GM18858 (cell line): ENCODE data around the gene OGDH.
"Not testable (repeated sequence)": the region's sequence is repeated elsewhere in the genome, so short reads cannot be mapped to it uniquely, and the experiment has no call there.

Experiments
- ATAC-seq: cut with Tn5 transposase; IDR thresholded peaks from one replicate; pipeline ENCODE4 v1.9.1; 2021; ENCODE audit not compliant: unreplicated experiment

OGDH gene

DNA sequence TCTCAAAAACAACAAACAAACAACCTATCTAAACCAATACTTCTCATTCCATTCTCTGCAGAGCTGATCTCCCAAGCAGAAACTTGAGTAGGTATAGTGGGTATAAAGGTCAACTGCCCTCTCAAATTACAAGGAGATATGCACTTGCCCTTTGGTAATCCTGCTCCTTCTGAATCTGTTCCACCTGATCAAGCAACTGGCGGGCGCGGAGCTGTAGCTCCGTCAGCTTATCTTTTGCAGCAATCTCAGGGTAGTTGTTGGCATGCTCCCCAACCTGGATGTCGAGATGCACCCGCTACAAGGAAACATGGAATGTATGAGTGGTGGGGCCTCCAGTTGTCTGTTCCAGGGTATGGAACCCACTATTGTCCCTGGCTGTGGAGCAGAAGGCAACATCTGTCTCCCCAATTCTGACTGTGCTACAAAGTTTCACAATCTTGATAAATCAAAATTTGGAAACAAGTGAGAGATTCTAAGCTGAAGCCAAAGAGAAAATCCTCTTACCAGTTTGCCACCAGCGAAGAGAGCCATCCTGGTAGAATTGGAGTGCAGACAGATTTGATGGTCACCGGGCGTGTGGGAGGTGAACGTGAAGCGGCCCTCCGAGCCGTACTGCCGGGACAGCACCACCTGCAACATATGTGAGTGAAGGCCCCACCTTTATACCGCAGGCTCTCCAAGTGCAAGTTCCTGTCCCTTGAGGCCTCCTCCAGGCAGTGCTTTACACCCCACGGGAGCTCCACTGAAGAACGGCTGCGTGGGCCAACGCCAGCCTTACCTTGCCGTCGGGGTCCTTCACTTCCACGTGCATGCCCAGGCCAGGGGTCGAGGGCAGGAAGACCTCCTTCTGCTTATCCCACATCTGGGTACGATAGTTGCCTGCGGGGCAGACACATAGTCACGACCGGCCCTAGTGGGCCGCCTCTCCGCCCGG is 25.2 kb upstream of the OGDH start:
- ATAC-seq: peak; percentile 25

DNA sequence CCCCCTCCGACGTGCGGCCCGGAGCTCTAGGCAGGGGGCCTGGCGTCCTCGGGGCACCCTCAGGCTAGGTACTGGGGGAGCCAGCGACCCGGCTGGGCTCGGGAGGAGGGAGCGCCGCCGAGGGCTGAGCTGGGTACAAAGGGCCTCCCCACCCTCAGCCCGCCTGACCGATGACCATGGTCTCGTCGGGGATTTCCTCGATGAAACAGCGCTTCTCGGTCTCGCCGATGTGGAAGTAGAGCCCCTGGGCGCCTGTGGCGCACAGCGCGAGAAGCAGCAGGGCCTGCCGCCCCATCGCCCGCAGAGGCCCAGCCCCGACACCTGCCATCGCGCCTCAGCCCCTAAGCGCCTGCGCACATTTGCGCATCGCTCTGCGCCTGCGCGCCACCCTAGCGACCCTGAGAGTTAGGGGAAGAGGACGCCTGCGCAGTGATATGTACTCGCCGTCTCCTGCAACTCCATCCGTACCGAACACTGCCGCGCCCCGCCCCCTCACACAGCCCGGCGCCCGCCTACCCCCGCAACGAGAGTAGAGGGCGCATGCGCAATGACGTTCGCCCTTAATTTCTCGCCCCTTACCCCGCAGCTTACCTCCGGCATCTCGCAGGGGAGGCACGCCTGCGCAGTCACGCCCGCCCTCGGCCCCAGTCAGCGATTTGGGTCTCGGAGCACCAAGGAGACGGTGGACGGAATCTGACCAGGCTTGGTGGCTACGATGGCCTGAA is 24.4 kb upstream of the OGDH start, which contains the start of gene TMED4:
TMED4 (minus strand) TSS at position 353 of the 725 bp plus-strand sequence; CDS start at position 328, 25 bp downstream.
- peak; percentile 75 for ATAC-seq

DNA sequence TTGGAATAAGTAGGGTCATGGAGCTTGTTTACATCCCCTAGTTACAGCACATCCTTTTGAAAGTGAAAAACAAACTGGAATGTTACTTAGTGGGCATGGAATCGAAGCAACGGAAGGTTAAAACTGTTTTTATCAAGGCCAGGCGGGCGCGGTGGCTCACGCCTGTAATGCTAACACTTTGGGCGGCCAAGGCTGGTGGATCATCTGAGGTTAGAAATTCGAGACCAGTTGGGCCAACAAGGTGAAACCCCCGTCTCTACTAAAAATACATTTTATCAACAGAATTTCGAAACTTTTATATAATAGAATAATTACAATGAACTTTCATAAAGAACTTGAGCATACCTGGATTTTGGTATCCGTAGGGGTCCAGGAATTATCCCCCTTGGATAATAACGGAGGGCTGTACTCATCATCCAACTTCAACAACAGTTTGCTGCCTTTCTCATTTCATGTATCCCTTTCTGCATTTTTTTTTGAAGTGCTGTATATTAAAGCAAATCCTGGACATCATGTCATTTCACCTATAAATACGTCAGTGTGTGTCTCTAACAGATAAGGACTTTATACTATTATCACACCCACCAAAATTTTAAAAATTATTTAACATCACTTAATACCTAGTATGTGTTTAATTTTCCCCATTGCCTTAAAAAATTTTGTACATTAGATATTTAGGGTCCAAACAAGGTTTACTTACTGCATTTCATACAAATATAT is 23.1 kb upstream of the OGDH start:
- ATAC-seq: no peak

DNA sequence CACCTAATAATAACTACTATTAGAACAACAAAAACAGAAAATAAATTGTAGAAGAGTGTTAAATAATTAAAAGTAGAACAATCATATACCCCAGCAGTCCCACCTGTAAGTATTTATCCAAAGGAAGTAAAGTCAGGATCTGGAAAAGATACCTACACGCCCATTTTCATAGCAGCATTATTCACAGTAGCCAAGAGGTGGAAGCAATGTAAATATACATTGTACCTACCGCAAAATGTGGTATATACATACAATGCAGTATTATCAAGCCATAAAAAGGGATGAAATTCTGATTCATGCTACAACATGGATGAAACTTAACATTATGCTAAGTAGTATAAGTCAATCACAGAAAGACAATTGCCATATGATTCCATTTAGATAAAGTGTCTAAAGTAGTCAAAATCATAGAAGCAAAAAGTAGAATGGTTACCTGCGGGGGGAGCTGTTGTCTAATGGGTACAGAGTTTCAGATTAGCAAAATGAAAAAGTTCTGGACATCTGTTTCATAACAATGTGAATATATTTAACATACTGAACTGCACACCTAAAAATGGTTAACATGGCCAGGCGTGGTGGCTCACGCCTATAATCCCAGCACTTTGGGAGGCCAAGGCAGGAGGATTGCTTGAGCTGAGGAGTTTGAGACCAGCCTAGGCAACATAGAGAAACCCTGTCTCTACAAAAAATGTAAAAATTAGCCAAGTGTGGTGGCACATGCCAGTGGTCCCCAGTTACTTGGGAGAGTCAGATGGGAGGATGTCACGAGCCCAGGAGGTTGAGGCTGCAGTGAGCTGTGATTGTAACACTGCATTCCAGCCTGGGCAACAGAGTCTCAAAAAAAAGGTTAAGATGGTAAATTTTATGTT is 18.4 kb upstream of the OGDH start:
- no peak for ATAC-seq

DNA sequence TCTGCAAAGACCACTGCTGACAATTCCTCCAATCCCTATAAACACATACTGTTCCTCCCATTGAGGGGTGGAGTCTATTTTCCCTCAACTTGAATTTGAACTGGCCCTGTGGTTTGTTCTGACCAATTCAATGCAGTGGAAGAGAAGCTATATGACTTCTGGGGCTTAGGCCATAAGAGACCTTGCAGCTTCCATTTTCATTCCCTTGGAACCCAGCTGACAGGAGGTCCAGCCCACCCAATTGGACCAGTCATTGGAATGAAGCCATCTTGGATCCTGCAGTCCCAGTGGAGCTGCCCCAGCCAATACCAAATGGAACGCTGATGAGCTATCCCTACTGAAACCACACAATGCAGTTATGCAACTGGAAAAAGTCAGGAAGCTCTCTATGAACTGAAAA is 15.5 kb upstream of the OGDH start:
- ATAC-seq: no peak

DNA sequence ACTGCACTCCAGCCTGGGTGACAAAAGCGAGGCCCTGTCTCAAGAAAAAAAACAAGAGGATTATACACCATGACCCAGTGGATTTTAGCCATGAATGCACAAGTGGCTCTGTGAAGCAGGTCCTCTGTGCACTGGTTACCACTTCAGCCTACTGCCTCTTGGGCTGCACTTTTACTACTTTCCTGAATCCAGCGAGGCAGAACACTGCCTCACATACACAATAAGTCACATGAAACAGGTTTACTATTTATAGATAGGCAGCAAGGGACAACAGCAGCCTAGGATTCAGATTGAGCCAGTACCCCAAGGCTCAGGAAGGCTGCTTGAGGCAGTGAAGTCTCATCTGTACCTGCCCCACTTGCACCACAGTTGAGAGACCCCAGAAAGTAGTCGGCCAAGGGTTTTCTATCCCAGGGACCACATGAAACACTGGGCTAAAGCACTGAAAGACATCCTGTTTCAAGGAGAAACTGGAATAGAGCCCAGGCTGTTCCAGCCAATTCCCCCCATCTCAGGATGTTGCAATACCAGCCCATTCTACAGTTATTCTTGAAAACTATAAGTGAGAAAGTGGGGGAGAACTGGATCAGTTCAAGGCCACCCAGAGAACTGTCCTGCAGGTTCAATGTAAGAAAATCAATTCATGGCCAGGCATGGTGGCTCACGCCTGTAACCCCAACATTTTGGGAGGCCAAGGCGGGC is 10.3 kb upstream of the OGDH start:
- ATAC-seq: no peak

DNA sequence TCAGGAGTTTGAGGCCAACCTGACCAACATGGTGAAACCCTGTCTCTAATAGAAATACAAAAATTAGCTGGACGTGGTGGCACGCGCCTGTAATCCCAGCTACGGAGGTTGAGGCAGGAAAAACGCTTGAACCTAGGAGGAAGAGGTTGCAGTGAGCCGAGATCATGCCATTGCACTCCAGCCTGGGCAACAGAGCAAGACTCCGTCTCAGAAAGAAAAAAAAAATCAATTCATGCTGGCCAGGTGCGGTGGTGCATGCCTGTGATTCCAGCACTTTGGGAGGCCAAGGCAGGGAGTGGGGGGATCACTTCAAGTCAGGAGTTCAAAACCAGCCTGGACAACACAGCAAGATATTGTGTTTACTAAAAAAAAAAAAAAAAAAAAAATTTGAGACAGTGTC is 9.2 kb upstream of the OGDH start:
- not testable (repeated sequence) for ATAC-seq

DNA sequence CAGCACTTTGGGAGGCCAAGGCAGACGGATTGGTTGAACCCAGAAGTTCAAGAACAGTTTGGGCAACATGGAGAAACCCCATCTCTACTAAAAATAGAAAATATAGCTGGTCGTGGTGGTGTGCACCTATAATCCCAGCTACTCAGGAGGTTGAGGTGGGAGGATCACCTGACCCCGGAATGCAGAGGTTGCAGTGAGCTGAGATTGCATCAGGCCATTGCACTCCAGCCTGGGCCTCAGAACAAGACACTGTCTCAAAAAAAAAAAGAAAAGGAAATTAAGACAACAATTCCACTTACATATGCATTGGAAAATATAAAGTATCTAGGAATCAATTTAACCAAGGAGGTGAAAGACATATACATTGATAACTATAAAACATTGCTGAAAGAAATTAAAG is 7.2 kb upstream of the OGDH start:
- no peak for ATAC-seq

DNA sequence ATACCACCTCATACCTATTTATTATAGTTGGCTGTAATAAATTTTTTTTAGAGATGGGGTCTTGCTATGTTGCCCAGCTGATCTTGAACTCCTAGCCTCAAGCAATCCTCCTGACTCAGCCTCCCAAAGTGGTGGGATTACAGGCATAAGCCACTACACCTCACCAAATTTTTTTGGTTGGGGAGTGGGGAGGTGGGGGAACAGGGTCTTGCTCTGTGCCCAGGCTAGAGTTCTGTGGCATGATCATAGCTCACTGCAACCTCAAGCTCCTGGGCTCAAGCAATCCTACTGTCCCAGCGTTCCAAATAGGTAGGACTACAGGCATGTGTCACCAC is 3.9 kb upstream of the OGDH start:
- no peak for ATAC-seq

DNA sequence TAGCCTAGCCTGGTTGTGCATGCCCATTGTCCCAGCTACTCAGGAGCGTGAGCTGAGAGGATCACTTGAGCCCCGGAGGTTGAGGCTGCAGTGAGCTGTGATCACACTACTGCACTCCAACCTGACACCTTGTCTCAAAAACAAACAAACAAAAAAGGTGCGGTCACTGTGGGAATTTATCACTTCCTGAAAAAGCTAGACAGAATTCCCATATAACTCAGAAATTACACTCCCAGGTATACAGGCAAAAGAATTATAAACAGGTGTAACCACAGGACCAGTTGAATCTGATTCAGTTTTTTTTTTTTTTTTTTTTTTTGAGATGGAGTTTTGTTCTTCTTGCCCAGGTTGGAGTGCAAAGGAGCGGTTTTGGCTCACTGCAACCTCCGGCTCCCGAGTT is 3.2 kb upstream of the OGDH start:
- ATAC-seq: no peak

DNA sequence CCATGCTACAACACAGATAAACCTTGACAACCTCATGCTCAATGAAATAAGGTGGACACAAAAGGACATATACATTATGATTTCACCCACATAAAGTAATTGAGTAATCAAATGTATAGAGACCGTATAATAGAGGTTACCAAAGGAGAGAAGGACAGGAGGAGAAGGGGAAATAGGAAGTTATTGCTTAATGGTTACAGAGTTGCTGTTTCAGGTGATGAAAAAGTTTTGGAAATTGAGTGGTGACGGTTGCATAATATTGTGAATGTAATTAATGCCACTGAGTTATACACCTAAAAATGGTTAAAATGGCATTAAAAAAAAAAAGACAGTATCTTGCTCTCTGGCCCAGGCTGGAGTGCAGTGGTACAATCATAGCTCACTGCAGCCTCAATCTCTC is 1.5 kb upstream of the OGDH start:
- ATAC-seq: no peak

DNA sequence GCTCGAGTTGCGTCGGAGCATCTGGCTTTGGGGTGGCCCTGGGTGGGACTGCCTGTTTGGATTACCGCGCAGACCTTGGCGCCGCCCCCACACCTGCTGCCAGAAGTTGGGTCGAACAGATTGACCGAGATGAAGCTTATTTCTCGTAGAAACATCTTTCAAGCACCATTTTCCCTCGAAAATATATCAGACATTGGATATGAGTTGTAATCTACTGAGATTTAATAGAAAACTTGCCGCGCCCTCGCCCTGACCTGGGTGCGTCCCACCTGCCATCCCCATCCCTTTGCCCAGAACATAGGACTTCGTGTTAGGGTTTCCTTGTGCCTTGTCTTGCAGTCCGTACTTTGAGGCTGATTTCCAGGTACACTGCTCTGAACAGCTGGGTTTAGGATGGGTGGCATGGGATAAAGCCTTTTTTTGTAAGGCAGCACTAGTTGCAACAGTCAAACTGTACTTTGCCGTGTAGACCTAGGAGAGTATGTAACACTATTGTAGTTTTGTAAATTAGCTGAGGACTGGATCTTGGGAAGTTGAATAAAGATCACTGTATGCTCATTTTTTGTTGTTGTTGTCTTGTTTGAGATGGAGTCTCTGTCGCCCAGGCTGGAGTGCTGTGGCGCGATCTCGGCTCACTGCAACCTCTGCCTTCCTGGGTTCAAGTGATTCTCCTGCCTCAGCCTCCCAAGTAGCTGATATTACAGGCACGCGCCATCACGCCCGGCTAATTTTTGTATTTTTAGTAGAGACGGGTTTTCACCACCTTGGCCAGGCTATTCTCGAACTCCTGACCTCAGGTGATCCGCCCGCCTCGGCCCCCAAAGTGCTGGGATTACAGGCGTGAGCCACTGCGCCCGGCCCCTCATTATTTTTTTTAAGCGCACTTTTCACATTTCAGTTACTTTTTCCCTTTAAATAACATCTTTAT is 978 bp downstream of the OGDH start:
- ATAC-seq: no peak

DNA sequence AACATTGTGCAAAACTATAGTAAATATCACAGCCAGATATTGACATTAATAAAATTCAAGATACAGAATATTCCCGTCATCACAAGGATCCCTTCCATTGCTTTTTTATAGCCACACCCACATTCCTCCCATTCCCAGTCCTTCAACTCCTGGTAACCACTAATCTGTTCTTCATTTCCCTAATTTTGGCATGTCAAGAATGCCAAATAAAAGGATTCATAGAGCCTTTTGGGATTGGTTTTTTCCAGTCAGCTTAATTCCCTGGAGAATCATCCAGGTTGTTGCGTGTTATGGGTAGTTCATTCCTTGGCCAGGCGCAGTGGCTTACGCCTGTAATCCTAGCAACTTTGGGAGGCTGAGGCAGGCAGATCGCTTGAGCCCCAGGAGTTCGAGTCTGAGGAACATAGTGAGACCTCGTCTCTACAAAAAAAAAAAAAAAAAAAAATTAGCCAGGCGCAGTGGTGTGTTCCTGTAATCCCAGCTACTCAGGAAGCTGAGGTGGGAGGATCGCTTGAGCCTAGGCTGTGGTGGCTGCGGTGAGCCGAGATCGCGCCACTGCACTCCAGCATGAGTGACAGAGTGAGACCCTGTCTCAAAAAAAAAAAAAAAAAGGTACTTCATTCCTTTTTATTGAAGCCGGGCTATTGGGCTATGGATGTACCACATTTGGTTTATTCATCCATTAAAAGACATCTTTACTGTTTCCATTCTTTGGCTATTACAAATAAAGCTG is 2.7 kb downstream of the OGDH start:
- ATAC-seq: no peak

DNA sequence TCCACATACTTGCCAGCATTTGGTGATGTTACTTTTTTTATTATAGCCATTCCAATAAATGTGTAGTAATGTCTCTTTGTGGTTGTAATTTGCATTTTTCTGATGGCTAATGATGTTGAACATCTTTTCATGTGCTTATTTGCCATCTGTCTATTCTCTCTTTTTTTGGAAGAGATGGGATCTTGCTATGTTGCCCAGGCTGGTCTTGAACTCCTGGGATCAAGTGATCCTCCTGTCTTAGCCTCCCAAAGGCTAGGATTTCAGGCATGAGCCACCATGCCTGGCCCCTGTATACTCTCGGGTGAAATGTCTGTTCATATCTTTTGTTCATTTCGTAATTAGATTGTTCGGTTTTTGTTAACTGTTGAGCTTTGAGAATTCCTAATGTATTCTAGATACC is 3.4 kb downstream of the OGDH start:
- no peak for ATAC-seq

DNA sequence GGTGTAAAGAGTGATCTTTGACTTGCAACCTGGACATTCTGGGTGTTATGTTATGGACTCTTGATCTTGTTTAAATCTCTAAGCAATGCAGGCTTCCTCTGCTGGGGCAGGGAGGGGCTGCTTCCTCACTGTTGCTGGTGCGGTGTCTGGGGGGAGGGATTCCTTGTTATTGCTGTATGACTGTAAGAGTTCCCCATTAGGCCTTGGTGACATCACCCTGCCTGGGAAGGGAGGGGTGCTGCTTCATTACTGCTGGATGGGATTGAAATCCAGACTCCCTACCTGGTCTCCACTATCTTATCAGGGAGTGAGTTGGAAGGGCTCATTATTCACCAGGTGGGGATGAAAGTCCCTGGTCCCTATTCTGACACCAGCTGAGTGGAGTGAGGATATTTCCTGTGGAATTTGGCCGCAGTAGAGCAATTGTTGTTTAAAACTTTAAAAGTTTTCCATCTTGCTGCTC is 8.8 kb downstream of the OGDH start:
- ATAC-seq: no peak

DNA sequence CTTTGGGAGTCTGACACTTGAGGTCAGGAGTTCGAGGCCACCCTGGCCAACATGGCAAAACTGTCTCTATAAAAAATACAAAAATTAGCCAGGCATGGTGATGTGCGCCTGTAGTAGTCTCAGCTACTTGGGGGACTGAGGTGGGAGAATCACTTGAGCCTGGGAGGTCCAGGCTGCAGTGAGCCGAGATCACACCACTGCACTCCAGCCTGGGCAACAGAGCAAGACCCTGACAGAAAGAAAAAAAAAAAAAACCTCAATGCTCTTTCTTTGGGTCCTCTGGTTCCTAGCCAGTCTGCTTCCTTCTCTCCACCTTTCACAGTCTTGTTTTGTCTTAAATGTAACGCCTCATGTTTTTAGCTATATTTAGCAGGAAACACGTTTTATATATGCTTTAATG is 9.4 kb downstream of the OGDH start:
- no peak for ATAC-seq

DNA sequence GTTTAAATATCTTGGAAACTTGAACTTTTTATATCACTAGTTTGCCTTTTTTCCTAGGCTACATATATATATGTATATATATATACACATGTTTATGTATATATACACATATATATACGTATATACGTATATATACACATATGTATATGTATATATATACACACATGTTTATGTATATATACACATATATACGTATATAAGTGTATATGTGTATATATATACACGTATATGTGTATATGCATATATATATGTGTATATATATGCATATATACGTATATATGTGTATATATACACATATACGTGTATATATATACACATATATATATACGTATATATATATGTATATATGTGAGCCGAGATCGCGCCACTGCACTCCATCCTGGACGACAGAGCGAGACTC is 10.1 kb downstream of the OGDH start:
- no peak for ATAC-seq

DNA sequence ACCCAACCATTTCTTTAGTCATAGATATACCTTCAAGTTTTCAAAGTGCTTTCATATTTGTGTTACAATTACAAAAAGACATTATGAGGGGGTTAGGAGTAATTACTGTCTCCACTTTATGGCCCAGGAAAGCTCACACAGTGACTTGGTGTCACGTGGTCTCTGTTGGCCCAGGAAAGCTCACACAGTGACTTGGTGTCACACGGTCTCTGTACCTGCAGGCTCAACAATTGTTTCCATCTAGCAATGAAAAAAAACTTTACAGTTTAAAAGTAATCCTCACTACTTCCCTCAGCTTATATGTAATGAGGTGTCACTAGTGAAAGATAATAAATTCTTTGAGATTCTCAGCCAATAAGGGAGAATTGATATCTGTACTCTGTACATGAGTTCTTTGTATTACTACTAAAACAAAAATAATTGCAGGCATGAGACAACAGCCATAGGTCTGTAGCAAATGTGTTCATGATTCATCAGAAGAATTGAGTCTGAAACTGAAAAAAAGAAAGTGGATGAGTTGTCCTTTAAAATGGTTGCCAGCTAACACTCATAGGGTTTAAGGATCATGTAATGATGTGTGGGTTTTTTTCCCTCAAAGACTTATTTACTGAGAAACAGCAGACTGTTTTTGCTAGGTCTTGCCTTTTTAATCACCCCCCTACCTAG is 10.9 kb downstream of the OGDH start:
- ATAC-seq: peak; percentile 43
